ENCODE data around the gene KCNAB2.

KCNAB2 gene

DNA sequence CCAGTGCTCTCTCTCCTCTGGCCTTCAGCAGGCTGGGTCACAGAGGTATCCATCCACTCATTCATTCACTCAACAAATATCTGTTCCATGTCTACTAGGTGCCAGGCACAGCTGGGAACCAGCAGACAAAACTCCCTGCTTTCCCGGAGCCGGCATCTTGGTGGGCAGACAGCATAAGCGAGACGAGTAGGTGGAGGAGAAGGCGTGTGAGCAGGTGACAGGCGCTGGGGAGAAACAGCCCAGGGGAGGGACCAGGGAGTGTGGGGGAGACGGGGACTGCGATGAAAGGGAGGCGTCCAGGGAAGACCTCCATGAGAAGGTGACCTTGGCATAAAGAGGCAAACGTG is 11.0 kb upstream of the KCNAB2 start:
- peaks cover 61% of the 10 kb centered on the region for H3K36me3 Mint-ChIP-seq (ENCODE audit: low read depth)
- no peaks in the 10 kb centered on the region for H3K27me3 Mint-ChIP-seq
- H3K4me3 Mint-ChIP-seq, result no peak overlapping the region
- H3K27ac Mint-ChIP-seq, result peak overlapping the region; percentile 79
- peaks cover 77% of the 10 kb centered on the region for H3K4me1 Mint-ChIP-seq (ENCODE audit: low read depth)
- H3K9me3 Mint-ChIP-seq, result no peaks in the 10 kb centered on the region

DNA sequence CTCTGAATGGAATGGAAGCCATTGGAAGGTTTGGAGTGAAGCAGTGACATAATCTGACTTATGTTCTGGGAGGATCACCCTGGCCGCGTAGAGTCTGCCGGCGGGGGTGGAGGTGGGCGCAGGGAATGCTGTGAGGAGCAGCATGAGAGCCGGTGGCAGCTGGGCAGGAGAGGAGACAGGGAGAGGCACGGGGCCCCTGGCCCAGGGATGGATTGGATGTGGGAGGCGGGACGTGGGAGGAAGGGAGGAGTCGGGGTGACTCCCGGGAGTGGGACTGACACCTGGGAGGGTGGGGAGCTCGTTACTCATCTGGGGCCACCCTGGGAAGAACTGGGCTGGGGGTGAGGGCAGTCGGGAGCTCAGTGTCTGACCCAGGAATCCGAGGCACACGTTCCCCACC is 10.4 kb upstream of the KCNAB2 start:
- Mint-ChIP-seq H3K4me3 (no peak overlapping the region), H3K27me3 (no peaks in the 10 kb centered on the region), H3K4me1 (ENCODE audit: low read depth) (peaks cover 71% of the 10 kb centered on the region), H3K27ac (peak overlapping the region; percentile 79), H3K9me3 (no peaks in the 10 kb centered on the region), H3K36me3 (ENCODE audit: low read depth) (peaks cover 55% of the 10 kb centered on the region)

DNA sequence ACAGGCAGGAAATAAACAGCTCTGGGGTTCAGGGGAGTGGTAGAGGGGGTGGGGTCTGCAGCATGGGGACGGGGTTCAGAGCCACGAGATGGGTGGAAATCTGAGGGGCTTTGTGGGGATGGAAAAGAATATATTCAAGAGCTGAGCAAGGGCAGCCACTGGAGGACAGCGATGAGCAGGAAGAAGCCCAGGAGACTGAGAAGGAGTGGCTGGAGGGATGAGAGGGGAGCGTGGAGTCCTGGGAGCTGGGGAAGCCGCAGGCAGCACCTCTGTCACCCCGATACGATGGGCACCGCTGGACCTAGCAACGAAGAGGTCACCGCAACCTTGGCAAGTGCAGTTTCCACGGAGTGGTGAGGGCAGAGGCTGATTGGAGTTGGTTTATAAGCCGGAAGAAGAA is 10.0 kb upstream of the KCNAB2 start:
- Mint-ChIP-seq H3K27me3 (no peaks in the 10 kb centered on the region), H3K4me3 (no peak overlapping the region), H3K27ac (peak overlapping the region; percentile 52), H3K4me1 (ENCODE audit: low read depth) (peaks cover 67% of the 10 kb centered on the region), H3K36me3 (ENCODE audit: low read depth) (peaks cover 51% of the 10 kb centered on the region), H3K9me3 (no peaks in the 10 kb centered on the region)

DNA sequence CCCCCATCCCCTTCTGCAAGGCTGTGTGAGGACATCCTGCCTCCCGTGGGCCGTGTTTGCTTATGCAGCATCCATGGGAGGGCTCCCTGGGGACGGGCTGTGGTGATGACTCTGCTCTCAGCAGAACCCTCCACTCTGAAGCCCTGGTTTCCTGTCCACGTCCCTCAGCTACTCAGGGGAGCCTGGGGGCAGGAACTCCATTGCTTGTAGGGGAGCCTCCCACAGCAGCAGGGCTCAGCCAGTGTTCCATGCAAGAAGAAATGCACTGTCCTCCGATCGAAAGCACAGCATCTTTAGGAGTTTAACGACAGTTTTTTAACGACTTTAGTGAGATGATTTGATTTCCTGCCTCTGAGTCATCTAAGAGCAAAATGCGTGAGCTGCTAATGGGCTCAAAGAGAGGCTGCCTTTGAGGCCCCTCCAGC is 8.3 kb upstream of the KCNAB2 start:
- Mint-ChIP-seq H3K36me3 (ENCODE audit: low read depth) (peaks cover 44% of the 10 kb centered on the region), H3K4me1 (ENCODE audit: low read depth) (peaks cover 50% of the 10 kb centered on the region), H3K4me3 (peak overlapping the region; percentile 39), H3K27ac (no peak overlapping the region), H3K9me3 (no peaks in the 10 kb centered on the region), H3K27me3 (no peaks in the 10 kb centered on the region)

DNA sequence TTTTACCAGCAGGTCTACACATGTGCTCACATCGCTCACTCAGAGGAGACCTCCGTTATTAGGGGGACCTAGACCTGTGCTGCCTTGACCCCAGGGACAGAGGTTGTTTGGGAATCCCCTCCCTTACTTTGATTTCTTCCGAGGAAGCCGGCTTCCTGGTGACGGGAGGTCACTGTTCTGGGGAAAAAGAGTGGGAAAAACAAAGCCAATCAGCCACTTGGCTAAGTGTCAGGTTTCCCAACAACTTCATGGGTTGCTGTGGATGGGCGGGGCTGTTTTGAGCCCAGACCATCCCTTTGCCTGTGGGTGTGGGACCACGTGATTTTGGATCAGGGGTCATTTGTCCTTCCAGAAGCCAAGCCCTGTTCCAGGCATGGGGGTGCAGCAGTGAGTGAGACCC is 7.1 kb upstream of the KCNAB2 start:
- Mint-ChIP-seq H3K4me3 (no peak overlapping the region), H3K27me3 (no peaks in the 10 kb centered on the region), H3K9me3 (no peaks in the 10 kb centered on the region), H3K4me1 (ENCODE audit: low read depth) (peaks cover 38% of the 10 kb centered on the region), H3K27ac (no peak overlapping the region), H3K36me3 (ENCODE audit: low read depth) (peaks cover 34% of the 10 kb centered on the region)

DNA sequence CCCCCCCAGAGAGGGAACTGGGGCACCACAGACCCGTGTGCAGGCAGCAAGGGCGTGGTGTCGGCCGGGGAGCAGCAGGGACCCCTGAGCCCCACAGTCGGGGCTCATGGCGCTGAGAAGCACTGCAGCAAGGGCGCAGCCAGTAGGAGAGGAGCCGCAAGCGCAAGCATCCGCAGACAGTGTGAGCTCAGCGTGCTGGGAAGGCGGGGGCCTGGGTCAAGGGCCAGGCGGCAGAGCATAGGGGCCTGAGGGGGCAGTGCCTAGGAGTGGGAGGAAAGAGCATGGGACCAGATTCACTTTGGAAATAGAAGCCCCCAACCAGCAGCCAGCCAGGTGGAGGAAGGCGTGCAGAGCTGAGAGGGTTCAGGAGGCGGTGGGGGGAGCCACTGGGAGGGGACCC is 6.7 kb upstream of the KCNAB2 start:
- Mint-ChIP-seq H3K27ac (no peak overlapping the region), H3K27me3 (no peaks in the 10 kb centered on the region), H3K36me3 (ENCODE audit: low read depth) (peaks cover 37% of the 10 kb centered on the region), H3K4me1 (ENCODE audit: low read depth) (peaks cover 37% of the 10 kb centered on the region), H3K9me3 (no peaks in the 10 kb centered on the region), H3K4me3 (no peak overlapping the region)

DNA sequence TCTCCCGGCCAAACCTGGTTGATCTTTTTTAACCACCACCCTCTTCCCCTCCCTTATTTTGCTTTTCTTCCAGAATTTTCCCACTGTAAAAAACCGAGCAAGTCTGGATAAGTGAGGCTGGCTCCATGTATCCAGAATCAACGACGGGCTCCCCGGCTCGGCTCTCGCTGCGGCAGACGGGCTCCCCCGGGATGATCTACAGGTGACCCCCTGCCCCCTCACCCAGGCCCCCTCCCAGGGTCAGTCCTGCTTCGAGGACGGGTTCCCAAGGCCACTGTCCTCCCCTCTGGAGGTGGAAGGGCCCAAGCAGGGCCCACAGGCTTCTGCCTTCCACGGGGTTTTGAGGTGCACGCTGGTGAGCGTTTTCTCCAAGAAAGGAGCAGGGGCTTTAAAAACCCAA is 5.2 kb upstream of the KCNAB2 start:
- H3K4me3 Mint-ChIP-seq, result no peak overlapping the region
- H3K4me1 Mint-ChIP-seq (ENCODE audit: low read depth), result peaks cover 28% of the 10 kb centered on the region
- H3K27ac Mint-ChIP-seq, result no peak overlapping the region
- no peaks in the 10 kb centered on the region for H3K27me3 Mint-ChIP-seq
- peaks cover 41% of the 10 kb centered on the region for H3K36me3 Mint-ChIP-seq (ENCODE audit: low read depth)
- H3K9me3 Mint-ChIP-seq, result no peaks in the 10 kb centered on the region

DNA sequence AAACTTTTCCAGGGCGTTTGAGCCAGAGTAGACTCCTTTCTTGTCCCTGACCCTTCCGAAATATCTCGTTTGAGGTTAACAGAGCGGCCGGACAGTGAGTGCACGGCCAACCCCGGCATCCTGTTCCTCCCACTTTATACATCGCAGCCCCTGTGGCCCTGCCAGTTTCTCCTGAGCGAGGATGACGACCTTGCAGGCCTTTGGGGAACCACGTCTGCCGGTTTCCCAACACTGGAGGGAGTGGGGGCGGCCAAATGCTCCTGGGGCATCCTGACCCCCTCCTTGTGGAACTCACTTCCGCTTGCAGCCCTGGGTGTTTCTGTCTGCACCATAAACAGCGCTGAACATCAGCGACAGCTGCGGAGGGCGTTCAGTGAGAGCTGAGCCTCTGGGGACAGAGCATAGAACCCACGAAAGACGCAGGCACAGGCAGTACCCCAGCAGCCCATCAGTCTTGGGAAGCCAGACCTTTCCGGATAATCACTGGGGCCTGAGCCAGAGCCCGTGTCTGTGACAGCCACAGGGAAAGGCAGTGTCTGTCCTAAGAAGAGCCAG is 4.8 kb upstream of the KCNAB2 start:
- no peak overlapping the region for H3K4me3 Mint-ChIP-seq
- H3K4me1 Mint-ChIP-seq (ENCODE audit: low read depth), result peaks cover 23% of the 10 kb centered on the region
- H3K27me3 Mint-ChIP-seq, result no peaks in the 10 kb centered on the region
- peaks cover 40% of the 10 kb centered on the region for H3K36me3 Mint-ChIP-seq (ENCODE audit: low read depth)
- H3K27ac Mint-ChIP-seq, result no peak overlapping the region
- H3K9me3 Mint-ChIP-seq, result no peaks in the 10 kb centered on the region

DNA sequence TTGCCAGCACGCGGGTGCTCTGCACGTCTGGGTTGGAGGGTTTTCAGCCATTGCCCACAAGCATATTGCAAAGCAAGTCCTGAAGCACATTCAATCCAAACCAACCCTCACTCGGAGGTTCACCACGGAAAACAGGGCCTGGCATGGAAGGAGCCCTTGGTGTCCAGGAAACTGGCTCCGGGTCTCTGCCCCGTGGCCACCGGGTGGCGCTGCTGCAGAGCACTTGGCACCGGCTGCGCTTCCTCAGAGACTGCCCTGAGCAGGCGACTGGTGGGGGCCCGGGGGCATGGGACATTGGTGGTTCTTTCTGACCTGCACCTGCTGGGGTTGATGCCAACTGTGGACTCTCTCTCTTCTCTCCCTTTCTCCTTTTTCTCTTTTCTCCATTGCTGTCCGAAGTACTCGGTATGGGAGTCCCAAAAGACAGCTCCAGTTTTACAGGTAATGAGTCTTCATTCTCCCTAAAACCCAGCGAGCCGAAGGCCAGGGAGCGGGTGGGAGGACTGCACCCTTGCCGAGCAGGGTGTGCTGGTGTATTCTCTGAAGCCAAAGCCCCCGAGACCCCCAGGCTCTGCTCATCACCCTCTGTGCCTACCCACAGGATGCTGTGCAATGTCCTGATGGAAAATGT is 4.1 kb upstream of the KCNAB2 start:
- H3K9me3 Mint-ChIP-seq, result no peaks in the 10 kb centered on the region
- peak overlapping the region; percentile 77 for H3K27ac Mint-ChIP-seq
- H3K4me1 Mint-ChIP-seq (ENCODE audit: low read depth), result peaks cover 17% of the 10 kb centered on the region
- peaks cover 41% of the 10 kb centered on the region for H3K36me3 Mint-ChIP-seq (ENCODE audit: low read depth)
- no peak overlapping the region for H3K4me3 Mint-ChIP-seq
- no peaks in the 10 kb centered on the region for H3K27me3 Mint-ChIP-seq

DNA sequence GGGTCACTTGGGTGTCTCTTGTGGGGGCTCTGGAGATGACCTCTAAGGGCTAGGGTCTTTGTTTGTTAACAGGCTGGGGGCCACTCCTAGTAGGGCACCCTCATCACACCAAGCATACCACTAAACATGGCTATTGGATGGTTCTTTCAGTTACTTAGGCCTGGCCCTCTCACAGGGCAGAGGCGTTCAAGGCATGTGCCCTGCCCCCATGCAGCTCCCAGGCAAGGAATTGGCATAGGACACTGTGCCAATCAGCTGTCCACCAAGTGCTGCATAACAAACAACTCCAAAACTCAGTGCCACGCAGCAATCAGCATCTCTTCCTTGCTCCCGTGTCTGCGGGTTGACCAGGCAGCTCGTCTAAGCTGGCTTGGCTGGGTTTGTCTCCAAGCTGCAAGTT is 2.1 kb upstream of the KCNAB2 start:
- Mint-ChIP-seq H3K9me3 (no peaks in the 10 kb centered on the region), H3K4me1 (ENCODE audit: low read depth) (peaks cover 3% of the 10 kb centered on the region), H3K27ac (no peak overlapping the region), H3K27me3 (no peaks in the 10 kb centered on the region), H3K4me3 (no peak overlapping the region), H3K36me3 (ENCODE audit: low read depth) (peaks cover 41% of the 10 kb centered on the region)

DNA sequence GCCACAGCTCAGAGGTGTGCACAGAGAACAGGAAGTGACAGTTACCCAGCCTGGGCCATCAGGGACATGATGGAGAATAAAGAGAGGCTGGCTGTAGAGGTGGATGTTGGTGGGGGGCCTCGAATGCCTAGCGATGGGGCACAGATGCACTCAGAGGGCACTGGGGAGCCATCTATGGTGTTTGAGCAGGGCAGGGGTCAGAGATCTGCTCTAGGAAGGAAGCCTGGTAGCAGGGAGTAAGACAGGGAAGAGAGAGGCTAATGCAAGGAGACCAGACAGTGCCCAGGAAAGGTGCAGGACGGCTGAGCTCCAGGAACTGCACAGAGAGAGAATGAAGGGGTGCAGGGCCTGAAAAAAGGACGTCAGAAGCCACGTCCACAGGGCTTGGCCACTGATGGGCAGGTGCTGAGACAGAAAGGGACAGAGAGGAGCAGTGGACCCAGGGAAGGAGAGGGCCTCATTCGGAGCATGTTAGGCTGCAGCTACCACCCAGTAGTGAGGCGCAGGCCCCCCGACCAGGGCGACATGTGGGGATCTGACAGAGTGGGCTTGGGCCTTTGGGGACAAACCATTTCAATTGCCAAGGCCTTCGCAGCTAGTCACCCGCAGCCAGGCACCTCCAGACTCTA is 1.1 kb upstream of the KCNAB2 start:
- Mint-ChIP-seq H3K36me3 (ENCODE audit: low read depth) (peaks cover 47% of the 10 kb centered on the region), H3K27me3 (no peaks in the 10 kb centered on the region), H3K27ac (no peak overlapping the region), H3K4me1 (ENCODE audit: low read depth) (peaks cover under 1% of the 10 kb centered on the region), H3K4me3 (no peak overlapping the region), H3K9me3 (no peaks in the 10 kb centered on the region)

DNA sequence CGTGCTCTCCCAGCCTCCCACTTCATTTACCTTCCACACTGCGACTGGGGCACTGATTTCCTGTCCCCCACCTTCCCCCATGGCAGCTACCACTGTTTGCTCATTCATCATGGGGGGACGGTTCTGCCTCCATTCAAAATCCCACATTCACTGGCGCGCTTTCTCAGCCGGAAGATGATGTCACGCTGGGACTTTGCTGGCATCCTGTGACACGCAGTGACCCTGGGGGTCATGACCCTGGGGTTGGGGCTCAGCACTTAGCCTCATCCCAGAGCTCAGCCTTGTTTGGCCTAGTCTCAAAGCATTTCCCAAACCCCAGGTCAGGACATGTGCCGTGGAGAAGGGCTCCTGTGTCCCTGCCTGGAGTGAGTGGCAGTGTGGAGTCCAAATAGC is 582 bp upstream of the KCNAB2 start:
- Mint-ChIP-seq H3K27ac (no peak overlapping the region), H3K27me3 (no peaks in the 10 kb centered on the region), H3K4me1 (ENCODE audit: low read depth) (no peaks in the 10 kb centered on the region), H3K4me3 (no peak overlapping the region), H3K9me3 (no peaks in the 10 kb centered on the region), H3K36me3 (ENCODE audit: low read depth) (peaks cover 47% of the 10 kb centered on the region)

DNA sequence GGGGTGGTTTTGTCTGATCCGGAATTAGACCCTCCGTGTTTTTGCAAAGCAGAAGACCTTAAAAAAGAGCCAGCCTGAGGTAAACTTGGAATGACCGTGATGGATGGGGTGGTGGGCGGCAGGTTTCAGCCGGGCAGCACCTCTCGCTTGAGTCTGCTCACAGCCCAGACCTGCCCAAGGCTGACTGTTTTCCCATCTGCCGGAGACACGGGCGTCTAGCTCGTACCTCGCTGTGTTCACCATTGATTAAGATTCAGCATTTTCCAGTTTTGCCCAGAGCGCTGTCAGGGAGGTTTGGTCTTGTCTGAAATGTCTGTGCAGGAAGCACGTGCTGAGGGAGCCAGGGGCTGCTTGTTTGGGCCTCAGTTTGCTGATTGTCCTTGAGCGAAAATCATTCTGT is 591 bp downstream of the KCNAB2 start:
- no peak overlapping the region for H3K27ac Mint-ChIP-seq
- H3K36me3 Mint-ChIP-seq (ENCODE audit: low read depth), result peaks cover 54% of the 10 kb centered on the region
- H3K4me3 Mint-ChIP-seq, result no peak overlapping the region
- no peaks in the 10 kb centered on the region for H3K27me3 Mint-ChIP-seq
- no peaks in the 10 kb centered on the region for H3K4me1 Mint-ChIP-seq (ENCODE audit: low read depth)
- no peaks in the 10 kb centered on the region for H3K9me3 Mint-ChIP-seq

DNA sequence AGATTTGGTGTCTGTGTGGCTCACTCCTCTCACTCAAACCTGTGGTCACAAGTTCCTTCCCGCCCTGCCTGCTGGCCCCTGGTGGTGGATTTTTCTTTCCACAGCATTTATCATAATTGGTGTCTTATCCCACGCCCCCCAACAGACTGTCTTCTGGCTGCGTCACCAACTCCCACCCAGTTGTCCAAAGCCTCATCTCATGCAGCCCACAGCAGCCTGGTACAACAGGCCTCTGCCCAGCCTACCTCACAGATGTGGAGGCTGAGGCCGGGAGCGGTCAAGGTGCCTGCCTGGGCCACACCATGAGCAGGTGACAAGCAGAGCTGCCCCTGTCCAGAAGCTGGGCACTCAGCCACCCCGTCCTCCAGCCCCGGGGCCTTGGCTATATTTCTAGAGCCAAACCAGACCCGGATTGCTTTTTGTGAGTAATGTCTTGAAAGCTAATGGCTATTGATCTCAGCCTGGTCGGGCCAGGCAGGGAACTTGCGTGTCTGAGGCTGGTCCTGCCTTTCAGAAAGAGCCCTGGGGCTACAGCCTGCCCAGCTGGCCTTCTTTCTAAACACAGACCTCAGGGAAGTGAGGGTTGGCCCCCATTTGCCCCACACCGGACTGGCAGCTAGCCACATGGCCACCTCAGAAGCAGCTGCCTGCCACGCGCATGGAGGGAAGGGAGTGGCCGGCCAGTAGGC is 2.6 kb downstream of the KCNAB2 start:
- no peak overlapping the region for H3K4me3 Mint-ChIP-seq
- H3K4me1 Mint-ChIP-seq (ENCODE audit: low read depth), result no peaks in the 10 kb centered on the region
- H3K27me3 Mint-ChIP-seq, result no peaks in the 10 kb centered on the region
- peaks cover 55% of the 10 kb centered on the region for H3K36me3 Mint-ChIP-seq (ENCODE audit: low read depth)
- H3K27ac Mint-ChIP-seq, result no peak overlapping the region
- H3K9me3 Mint-ChIP-seq, result no peaks in the 10 kb centered on the region

DNA sequence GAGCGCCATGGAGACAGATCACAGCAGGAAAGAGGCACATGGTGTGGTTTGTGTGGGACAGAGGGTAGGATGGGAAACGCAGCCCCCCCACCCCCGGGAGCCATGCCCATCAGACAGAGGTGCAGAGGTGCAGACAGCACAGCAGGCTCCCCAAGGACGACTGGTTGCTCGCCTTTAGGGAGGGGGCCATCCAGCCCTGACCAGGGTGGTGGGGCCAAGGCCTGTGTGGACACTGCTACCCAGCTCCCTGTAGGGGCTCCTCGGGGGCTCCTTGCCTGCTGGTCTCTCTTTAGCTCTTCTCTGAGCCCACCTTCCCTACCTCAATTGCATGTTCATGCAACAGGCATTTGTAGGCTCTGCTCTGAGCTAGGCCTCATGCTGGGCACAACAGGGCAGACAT is 3.7 kb downstream of the KCNAB2 start:
- H3K4me3 Mint-ChIP-seq, result no peak overlapping the region
- H3K4me1 Mint-ChIP-seq (ENCODE audit: low read depth), result no peaks in the 10 kb centered on the region
- H3K9me3 Mint-ChIP-seq, result no peaks in the 10 kb centered on the region
- no peaks in the 10 kb centered on the region for H3K27me3 Mint-ChIP-seq
- peaks cover 58% of the 10 kb centered on the region for H3K36me3 Mint-ChIP-seq (ENCODE audit: low read depth)
- peak overlapping the region; percentile 55 for H3K27ac Mint-ChIP-seq

Measured in stimulated activated naive CD8-positive, alpha-beta T cell treated with anti-CD3 and anti-CD28 coated beads, Interleukin-15, Interleukin-2, amounts not matched to agents 100 ng/mL and 50 ng/mL, for 24 hours (primary cell).